ENCODE data around the gene CA11. TPM values are rescaled to one million over a fixed set of nuclear protein-coding genes. Genes with fewer than 3 reads are reported as not detected.

Gene CA11
- total and polyA plus RNA-seq, 2 of the 8 experiments (the other 6 are each of a cell fraction or from before 2014, with no cell fraction given): 51.7 to 71.4 TPM

DNA sequence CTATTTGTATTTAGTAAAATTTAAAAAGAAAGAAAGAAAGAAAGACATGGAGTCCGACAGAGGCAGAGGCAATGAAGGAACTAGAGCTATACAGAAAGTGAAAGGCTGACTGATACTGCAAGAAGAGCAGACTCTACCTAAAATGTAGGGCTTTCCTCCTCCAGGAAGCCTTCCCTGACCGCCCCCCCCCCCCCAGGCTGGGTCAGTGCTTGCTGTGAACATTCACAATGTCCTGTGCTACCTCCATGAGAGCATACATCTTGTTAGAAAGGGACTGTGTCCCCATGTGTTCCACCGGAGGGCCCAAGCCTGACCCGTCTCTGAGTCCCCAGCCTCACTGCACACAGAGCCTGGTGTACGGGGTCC, 5.7 kb upstream of the CA11 start (continued):
- no peak for TF ChIP-seq POU5F1 (IDR thresholded peaks at IDR 0.05; ENCODE audit: low read depth, low read length)
- TF ChIP-seq PHF8 (conservative IDR thresholded peaks at IDR 0.05; ENCODE audit: low read depth, low read length): no peak
- no peak for TF ChIP-seq CEBPB (IDR thresholded peaks at IDR 0.05; ENCODE audit: low read depth, low read length)
- no peak for TF ChIP-seq KDM4A (IDR thresholded peaks at IDR 0.05; ENCODE audit: low read depth, low read length, severe bottlenecking)
- TF ChIP-seq, protein P1, sequence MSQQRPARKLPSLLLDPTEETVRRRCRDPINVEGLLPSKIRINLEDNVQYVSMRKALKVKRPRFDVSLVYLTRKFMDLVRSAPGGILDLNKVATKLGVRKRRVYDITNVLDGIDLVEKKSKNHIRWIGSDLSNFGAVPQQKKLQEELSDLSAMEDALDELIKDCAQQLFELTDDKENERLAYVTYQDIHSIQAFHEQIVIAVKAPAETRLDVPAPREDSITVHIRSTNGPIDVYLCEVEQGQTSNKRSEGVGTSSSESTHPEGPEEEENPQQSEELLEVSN (IDR thresholded peaks at IDR 0.05): no peak
- no peak for TF ChIP-seq ATF2 (IDR thresholded peaks at IDR 0.05; ENCODE audit: low read length)
- no peak for TF ChIP-seq SRF (IDR thresholded peaks at IDR 0.05; ENCODE audit: low read depth, low read length)
- TF ChIP-seq CBX8 (IDR thresholded peaks at IDR 0.05; ENCODE audit: borderline replicate concordance, low read depth, low read length): no peak
- TF ChIP-seq NANOG (IDR thresholded peaks at IDR 0.05; ENCODE audit: insufficient read depth, low read depth, low read length, poor library complexity, severe bottlenecking): no peak
- TF ChIP-seq KDM1A (IDR thresholded peaks at IDR 0.05; ENCODE audit: borderline replicate concordance, low read length): no peak

All from H1 (cell line).